Measurements from ENCODE around the gene ZNF512. TPM values are rescaled to one million over a fixed set of nuclear protein-coding genes. Genes with fewer than 3 reads are reported as not detected.

The ZNF512 gene
- total and polyA plus RNA-seq, 9 of the 15 experiments (the other 6 are each of a cell fraction or from before 2014, with no cell fraction given) = 24.7 to 101 (median 65.9) TPM

DNA sequence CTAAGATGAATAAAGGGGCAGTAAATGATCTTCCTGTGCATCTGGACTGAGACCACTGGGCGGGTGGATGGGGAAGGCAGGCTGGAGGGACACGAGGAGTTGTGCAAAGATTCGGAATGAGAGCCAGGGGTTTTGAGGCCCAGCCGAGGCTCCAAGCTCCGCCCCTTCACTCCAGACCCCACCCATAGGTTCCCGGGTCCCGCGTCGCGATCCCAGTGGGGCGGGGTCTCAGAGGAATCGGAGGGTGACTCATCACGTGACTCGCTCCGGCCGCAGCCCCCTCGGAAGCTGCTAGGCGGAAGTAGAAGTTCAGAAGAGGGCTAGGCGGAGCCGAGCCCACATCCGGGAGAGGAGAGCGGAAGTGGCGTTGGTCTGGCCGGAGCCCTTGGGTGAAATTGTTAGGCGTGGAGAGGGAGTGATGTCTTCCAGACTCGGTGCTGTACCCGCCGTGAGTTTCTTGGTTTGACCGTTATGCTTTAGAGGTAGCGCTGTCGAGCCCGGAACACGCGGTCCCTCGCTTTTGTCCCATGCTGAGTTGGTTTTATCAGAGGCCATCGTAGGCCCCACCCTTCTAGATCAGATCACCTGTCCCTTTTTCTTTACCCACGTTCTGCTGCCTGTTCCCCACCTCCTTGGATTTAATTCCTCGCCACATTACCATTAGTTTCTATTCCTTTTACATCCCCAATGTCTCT lies at the start of gene ZNF512 (continued):
- TF ChIP-seq NR2C1 (IDR thresholded peaks at IDR 0.05) = peak; percentile 82
- no peak for TF ChIP-seq NR2C1 (tag; IDR thresholded peaks at IDR 0.05)
- TF ChIP-seq, protein P1, sequence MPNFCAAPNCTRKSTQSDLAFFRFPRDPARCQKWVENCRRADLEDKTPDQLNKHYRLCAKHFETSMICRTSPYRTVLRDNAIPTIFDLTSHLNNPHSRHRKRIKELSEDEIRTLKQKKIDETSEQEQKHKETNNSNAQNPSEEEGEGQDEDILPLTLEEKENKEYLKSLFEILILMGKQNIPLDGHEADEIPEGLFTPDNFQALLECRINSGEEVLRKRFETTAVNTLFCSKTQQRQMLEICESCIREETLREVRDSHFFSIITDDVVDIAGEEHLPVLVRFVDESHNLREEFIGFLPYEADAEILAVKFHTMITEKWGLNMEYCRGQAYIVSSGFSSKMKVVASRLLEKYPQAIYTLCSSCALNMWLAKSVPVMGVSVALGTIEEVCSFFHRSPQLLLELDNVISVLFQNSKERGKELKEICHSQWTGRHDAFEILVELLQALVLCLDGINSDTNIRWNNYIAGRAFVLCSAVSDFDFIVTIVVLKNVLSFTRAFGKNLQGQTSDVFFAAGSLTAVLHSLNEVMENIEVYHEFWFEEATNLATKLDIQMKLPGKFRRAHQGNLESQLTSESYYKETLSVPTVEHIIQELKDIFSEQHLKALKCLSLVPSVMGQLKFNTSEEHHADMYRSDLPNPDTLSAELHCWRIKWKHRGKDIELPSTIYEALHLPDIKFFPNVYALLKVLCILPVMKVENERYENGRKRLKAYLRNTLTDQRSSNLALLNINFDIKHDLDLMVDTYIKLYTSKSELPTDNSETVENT (CRISPR knock-in tag; IDR thresholded peaks at IDR 0.05) = no peak
- TF ChIP-seq PYGO2 (tag; IDR thresholded peaks at IDR 0.05) = no peak
- TF ChIP-seq RBM34 (IDR thresholded peaks at IDR 0.05; ENCODE audit: borderline replicate concordance, insufficient read depth, low read length) = no peak
- no peak for TF ChIP-seq HNRNPK (IDR thresholded peaks at IDR 0.05; ENCODE audit: low read depth, low read length, poor library complexity, severe bottlenecking)
- no peak for TF ChIP-seq RCOR1 (IDR thresholded peaks at IDR 0.05; ENCODE audit: borderline replicate concordance in 1 of 2, low read depth in 2 of 2, low read length in 2 of 2)
- no peak for TF ChIP-seq NELFE (IDR thresholded peaks at IDR 0.05; ENCODE audit: insufficient read depth, insufficient read length)
- TF ChIP-seq ATF7 (IDR thresholded peaks at IDR 0.05) = peak; percentile 35; the same call in 1 of the 2 replicates
- no peak for TF ChIP-seq ZC3H4 (CRISPR knock-in tag; IDR thresholded peaks at IDR 0.05; ENCODE audit: borderline replicate concordance)
- no peak; the same call in 1 of the 2 replicates for TF ChIP-seq MEF2D (tag; conservative IDR thresholded peaks at IDR 0.05; ENCODE audit: low read depth)
- TF ChIP-seq, protein P2, sequence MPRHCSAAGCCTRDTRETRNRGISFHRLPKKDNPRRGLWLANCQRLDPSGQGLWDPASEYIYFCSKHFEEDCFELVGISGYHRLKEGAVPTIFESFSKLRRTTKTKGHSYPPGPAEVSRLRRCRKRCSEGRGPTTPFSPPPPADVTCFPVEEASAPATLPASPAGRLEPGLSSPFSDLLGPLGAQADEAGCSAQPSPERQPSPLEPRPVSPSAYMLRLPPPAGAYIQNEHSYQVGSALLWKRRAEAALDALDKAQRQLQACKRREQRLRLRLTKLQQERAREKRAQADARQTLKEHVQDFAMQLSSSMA (CRISPR knock-in tag; IDR thresholded peaks at IDR 0.05) = no peak
- TF ChIP-seq, protein P3, sequence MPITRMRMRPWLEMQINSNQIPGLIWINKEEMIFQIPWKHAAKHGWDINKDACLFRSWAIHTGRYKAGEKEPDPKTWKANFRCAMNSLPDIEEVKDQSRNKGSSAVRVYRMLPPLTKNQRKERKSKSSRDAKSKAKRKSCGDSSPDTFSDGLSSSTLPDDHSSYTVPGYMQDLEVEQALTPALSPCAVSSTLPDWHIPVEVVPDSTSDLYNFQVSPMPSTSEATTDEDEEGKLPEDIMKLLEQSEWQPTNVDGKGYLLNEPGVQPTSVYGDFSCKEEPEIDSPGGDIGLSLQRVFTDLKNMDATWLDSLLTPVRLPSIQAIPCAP (CRISPR knock-in tag; IDR thresholded peaks at IDR 0.05; ENCODE audit: borderline replicate concordance) = no peak
- no peak for TF ChIP-seq PURB (CRISPR knock-in tag; IDR thresholded peaks at IDR 0.05; ENCODE audit: low read depth)
- TF ChIP-seq, protein P4, sequence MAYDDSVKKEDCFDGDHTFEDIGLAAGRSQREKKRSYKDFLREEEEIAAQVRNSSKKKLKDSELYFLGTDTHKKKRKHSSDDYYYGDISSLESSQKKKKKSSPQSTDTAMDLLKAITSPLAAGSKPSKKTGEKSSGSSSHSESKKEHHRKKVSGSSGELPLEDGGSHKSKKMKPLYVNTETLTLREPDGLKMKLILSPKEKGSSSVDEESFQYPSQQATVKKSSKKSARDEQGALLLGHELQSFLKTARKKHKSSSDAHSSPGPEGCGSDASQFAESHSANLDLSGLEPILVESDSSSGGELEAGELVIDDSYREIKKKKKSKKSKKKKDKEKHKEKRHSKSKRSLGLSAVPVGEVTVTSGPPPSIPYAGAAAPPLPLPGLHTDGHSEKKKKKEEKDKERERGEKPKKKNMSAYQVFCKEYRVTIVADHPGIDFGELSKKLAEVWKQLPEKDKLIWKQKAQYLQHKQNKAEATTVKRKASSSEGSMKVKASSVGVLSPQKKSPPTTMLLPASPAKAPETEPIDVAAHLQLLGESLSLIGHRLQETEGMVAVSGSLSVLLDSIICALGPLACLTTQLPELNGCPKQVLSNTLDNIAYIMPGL (CRISPR knock-in tag; IDR thresholded peaks at IDR 0.05) = no peak
- TF ChIP-seq ZC3H11A (IDR thresholded peaks at IDR 0.05; ENCODE audit: low read depth, low read length) = no peak
- TF ChIP-seq, protein P5, sequence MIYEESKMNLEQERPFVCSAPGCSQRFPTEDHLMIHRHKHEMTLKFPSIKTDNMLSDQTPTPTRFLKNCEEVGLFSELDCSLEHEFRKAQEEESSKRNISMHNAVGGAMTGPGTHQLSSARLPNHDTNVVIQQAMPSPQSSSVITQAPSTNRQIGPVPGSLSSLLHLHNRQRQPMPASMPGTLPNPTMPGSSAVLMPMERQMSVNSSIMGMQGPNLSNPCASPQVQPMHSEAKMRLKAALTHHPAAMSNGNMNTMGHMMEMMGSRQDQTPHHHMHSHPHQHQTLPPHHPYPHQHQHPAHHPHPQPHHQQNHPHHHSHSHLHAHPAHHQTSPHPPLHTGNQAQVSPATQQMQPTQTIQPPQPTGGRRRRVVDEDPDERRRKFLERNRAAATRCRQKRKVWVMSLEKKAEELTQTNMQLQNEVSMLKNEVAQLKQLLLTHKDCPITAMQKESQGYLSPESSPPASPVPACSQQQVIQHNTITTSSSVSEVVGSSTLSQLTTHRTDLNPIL (CRISPR knock-in tag; IDR thresholded peaks at IDR 0.05) = no peak
- no peak for TF ChIP-seq GABPB2 (CRISPR knock-in tag; conservative IDR thresholded peaks at IDR 0.05)
- TF ChIP-seq BMI1 (IDR thresholded peaks at IDR 0.05; ENCODE audit: low read length) = no peak
- peak; percentile 56; the same call in 1 of the 2 replicates for TF ChIP-seq ZNF584 (CRISPR knock-in tag; IDR thresholded peaks at IDR 0.05; ENCODE audit: low read depth)
- no peak for TF ChIP-seq ZNF551 (CRISPR knock-in tag; IDR thresholded peaks at IDR 0.05)

Data from K562 (cell line).